Measurements from ENCODE around the gene TMEM255A. TPM values are rescaled to one million over a fixed set of nuclear protein-coding genes. Genes with fewer than 3 reads are reported as not detected.

The TMEM255A gene
- total and polyA plus RNA-seq, 2 of the 4 experiments (the other 2 are of a cell fraction), result 0.03 TPM; not detected in 1

- Histone ChIP-seq H2BK20ac (ENCODE audit: low read depth, low read length) (no peak overlapping the region), H2AFZ (replicated peaks; ENCODE audit: low read length, poor library complexity) (no peak overlapping the region), H2BK120ac (ENCODE audit: low read depth, low read length) (no peak overlapping the region), H3K18ac (ENCODE audit: low read depth, low read length) (no peak overlapping the region), H3K36me3 (ENCODE audit: control insufficient read depth, insufficient read depth, low read length) (no peaks in the 10 kb centered on the region), H2BK15ac (ENCODE audit: low read depth, low read length) (no peak overlapping the region), H3K4me2 (ENCODE audit: low read depth, low read length) (no peak overlapping the region), H2AK9ac (replicated peaks; ENCODE audit: low read depth, low read length, poor library complexity) (no peak overlapping the region), H3K9me1 (ENCODE audit: insufficient read depth, low read length) (no peaks in the 10 kb centered on the region), H3K23ac (ENCODE audit: low read depth, low read length) (no peak overlapping the region), H3K56ac (ENCODE audit: extremely low read depth, insufficient read depth, low read length) (no peak overlapping the region), H2AK5ac (ENCODE audit: low read depth, low read length) (no peak overlapping the region), H4K5ac (ENCODE audit: low read depth, low read length) (no peak overlapping the region), H3K79me1 (ENCODE audit: low read depth in 1 of 2, low read length in 2 of 2) (no peaks in the 10 kb centered on the region), H4K91ac (ENCODE audit: insufficient read depth, low read depth, low read length) (no peak overlapping the region), H4K20me1 (ENCODE audit: insufficient read depth, low read length) (no peaks in the 10 kb centered on the region), H3K27me3 (ENCODE audit: control insufficient read depth, insufficient read depth, low read length) (no peaks in the 10 kb centered on the region; the same call in 1 of the 2 replicates), H2BK5ac (ENCODE audit: low read depth, low read length, poor library complexity, severe bottlenecking) (no peak overlapping the region), H3K27ac (ENCODE audit: insufficient read depth, low read length) (no peak overlapping the region), H3K9me3 (ENCODE audit: control insufficient read depth, insufficient read depth, low read length) (no peaks in the 10 kb centered on the region), H3K9ac (ENCODE audit: low read depth, low read length) (no peak overlapping the region), H3K4ac (ENCODE audit: low read depth, low read length) (no peak overlapping the region), H4K8ac (ENCODE audit: low read depth in 2 of 2, low read length in 2 of 2) (no peak overlapping the region), H3K4me1 (ENCODE audit: control insufficient read depth, insufficient read depth, low read length) (no peaks in the 10 kb centered on the region), H3K4me3 (ENCODE audit: insufficient read depth, low read depth, low read length) (no peak overlapping the region), H3K14ac (replicated peaks; ENCODE audit: low read depth, low read length) (no peak overlapping the region)
- DNase-seq (no peak), ATAC-seq (ENCODE audit: low read depth) (no peak)
- in situ Hi-C loops (cut with MboI; ENCODE audit: low sequenced_read_pairs) (no loop called here), intact Hi-C loops (cut with micrococcal nuclease) (no loop called here), dilution Hi-C loops (cut with HindIII; ENCODE audit: low sequenced_read_pairs, unreplicated experiment) (no loop called here)
- ChIA-PET CTCF (no interaction called here), POLR2A (ENCODE audit: unreplicated experiment) (no interaction called here)
- no CpG with 5 or more reads among the region's 8 CpGs for WGBS, 2 experiments (ENCODE audit: extremely low coverage in 2 of 2, insufficient read length in 1 of 2)
- TF ChIP-seq FOS (IDR thresholded peaks at IDR 0.05; ENCODE audit: low read depth, low read length) (no peak), CHD1 (IDR thresholded peaks at IDR 0.05; ENCODE audit: low read depth, low read length) (no peak), RFX5 (IDR thresholded peaks at IDR 0.05; ENCODE audit: low read depth, low read length) (no peak), NFE2L2 (IDR thresholded peaks at IDR 0.05; ENCODE audit: low read depth, low read length) (no peak), RAD21 (IDR thresholded peaks at IDR 0.05; ENCODE audit: low read length) (no peak)
- BruUV-seq (replicated peaks), result no TSS peak
Measured at GRCh38 chrX:120223374-120223773, 87.9 kb downstream of the TMEM255A start.
